HG02763 (cell line): ENCODE results near the gene PAX5.

Experiments
- ATAC-seq: cut with Tn5 transposase; IDR thresholded peaks from one replicate; pipeline ENCODE4 v1.9.1; 2021; ENCODE audit warnings: mild to moderate bottlenecking, moderate library complexity; ENCODE audit not compliant: unreplicated experiment

The PAX5 gene

DNA sequence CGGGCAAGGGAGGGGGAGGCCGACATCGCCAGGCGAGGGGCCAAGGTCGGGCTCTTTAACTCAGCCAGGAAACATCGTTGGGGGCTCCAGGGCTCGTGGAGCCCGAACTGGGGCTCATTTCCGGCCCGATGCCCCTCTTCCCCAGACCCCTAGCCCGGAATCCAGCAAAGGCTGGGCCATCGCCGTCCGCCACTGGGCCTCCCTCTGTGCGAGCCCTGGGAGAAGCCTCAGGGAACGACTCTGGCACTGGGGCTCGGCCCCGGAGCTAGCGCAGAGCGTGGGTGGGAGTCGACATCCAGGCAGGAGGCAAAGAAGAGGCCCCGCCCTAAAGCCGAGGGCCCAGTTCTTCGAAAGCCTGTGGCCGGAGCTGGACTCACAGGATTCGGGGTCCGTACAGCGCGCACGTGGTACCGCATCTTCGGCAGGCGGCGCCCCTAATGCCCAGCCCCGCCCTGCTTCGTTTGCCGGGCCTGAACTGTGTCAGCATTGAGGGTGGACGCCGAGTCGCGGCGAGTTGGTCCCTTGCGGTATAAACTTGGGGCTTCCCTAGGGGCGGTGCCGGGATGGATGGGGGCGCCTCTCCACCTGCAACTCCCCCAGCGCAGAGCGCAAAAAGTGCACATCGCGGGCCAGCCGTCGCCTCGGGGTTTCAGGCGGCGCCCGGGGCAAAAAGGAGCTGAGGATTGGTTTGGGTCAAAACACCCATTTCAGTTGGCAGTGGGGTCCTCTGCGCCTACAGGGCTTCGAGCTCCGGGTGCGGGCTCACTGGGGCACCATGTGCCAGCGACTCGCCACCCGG lies 3.6 kb upstream of the PAX5 start:
- no peak for ATAC-seq

DNA sequence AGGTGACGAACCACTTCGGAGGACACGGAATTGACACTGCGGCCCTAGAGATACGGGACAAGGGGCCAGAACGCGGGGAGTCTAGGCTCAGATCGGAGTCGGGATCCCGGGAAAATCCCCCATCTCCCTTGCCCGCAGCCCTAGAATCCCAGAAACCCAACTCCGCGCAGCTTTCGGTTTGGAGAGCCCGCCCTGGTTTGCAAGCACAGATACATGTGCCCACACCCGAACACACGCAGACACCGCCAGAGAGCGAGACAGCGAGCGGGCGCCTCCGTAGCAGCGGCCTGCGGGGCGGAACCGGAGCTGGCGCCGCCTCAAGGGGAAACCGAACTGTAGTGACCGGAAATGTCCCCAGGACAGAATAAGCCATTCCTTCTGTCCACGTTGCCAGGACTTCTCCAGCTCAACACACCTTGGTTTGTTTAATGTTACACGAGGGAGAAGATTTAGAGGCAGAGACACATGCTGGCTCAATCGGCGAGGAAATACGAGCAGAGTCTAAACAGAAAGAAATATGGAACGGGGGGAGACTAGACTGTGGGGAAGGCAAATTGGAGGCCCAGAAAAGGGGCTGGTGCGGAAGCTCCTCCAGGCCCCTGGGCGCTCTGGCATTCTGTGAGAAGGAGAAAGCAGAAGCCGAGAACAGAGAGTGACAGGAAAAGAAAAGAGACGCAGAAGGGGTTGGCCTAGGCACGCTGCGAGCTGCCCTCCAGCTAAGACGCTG lies 2.9 kb upstream of the PAX5 start:
- peak; percentile 24 for ATAC-seq

DNA sequence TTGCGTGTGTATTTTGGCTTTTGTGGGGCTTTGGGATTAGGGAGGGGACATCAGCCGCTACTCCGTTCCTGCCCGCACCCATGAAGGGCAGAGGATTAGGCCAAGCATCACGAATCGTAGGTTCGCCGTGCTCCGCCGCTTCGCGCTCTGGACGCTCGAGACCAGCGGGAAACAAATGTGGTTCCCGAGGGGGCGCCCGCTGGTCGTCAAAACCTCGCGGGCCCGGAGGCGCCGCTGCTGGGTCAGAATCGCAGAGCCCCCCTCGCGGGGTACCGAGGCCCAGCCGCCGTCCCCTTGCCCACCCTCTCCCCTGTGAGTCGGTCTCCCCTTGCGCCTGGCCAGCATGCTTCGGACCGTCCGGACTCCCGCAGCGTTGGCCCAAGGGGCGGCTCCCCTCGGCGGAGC lies 2.3 kb upstream of the PAX5 start:
- ATAC-seq, result no peak

DNA sequence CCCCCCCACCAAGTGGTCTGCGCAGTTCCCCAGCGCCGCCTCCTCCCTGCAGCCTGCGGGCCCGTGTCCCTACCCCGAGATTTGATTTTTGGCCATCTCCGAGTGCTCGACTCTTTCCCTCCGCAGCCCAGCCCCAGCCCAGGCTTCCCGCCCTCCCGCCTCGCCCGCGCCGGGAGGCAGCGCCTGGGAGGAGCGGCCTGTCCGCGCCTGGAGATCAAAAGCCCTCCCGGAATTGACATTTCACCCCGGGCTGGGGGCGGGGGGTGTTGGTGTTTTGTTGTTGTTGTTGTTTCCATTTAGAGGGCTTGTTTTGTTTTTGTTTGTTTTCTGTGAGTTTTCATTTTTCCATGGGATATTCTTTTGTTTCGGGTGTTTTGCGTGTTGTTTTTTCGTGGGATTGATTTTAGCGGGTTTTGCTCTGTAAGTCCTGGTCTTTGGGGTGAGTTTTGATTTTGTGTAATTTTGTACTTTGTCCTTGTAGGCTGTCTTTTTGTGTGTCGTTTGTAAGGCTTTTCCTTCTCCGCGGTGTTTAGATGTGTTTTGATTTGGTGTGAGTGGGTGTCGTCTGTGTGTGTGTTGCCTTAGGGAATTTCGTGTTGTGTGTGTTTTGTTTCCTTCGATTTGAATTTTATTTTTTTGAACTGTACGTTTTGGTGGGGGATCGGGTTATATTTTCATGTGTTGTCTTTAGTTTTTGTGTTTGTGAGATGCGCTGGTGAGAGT lies 1.7 kb upstream of the PAX5 start:
- ATAC-seq, result no peak

DNA sequence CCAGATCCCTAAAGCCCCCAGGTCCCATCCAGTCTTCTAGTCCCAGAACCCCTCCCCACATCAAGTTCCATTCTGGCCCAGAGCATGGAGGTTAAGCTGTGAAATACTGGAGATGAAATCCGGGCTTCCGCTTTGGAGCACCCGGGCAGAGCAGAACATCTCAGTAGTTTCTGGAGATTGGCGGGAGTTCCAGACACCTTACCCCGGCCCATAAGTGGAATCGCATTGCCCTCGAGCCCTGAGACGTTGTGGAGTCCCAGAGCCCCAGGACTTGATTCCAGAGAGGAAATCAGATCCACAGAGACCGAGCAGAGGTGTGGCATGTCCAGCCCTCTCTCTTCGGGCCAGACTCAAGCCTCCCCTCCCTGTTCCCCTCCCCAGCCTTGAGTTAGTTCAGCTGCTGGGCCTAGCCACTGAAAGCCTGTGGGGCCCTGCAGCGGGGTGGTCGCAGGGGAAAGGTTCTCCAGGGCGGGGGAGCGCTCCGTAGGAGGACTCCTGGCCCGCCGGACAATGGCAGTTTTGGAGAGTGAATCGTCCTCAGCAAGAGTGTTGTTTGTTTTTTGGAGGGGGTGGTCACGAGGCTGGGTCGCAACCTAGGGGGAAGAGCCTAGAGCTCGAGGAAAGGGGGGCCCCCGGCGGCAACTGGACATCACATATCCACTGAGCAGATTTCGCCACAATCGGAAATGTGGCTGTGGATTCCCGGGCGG lies 1.0 kb upstream of the PAX5 start:
- ATAC-seq, result no peak

DNA sequence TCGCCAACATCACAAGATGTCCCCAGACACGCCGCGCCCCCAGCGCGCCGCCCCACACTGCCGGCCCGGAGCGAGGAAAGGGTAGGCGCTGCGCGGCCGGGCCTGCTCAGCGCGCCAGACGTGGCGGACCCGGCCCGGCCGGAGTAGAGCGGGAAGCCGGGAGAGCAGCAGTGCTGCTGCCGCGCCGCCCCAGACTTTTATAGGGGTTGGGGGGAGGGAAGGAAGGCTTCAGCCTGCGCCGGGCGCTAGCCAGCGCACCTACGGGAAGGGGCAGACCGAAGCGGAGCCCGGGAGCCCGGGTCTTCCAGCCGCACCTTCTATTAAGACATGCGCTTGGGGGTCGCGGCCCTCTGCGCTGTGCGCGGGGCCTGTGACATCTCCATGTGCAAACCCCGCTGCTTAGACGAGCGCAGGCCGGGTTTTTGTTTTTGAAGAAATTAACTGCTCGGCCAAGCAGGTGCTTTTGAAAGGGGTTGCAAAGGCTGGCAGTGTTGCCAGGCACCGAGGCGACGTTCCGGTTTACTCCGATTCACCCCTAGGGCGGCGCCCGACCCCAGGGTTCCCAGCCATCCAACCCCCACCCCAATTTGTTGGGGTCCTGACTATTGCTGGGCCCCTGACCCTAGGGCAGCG lies 353 bp upstream of the PAX5 start:
- peak; percentile 25 for ATAC-seq

DNA sequence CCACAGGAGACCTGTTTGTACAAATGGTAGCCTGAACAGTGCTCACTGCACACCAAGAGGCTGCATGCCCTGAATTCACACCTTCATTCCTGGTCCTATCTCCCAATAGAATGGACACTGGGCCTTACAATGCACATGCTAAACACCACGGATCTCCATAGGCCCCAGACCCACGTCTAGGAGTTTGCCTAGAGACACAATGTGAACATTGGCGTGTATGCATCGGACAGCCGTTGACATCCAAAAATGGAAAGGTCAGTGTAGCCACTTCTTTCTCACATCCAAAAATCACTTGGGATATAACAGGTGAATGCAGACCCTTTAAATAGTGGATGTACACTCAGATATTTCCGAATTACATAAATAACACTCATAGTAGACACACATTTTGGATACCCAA lies 927 bp downstream of the PAX5 start:
- no peak for ATAC-seq

DNA sequence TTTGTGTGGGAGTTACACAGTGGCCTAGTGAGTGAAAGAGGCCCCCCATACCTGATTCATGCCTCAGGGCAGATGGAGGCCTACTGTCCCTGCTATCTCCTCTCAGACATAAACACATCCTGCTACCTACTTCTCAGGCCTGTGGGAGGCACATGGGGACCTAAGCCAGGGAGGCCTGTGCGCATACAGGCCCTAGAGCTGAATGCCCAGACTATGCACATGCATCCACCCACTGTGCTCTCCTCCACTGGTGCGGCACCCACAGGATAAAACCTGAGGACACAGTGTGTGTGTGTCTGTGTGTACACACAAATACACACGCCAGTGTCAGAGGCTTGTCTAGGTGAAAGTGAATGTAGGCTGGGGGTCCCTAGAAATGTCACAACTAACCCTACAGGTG lies 1.4 kb downstream of the PAX5 start:
- ATAC-seq, result no peak

DNA sequence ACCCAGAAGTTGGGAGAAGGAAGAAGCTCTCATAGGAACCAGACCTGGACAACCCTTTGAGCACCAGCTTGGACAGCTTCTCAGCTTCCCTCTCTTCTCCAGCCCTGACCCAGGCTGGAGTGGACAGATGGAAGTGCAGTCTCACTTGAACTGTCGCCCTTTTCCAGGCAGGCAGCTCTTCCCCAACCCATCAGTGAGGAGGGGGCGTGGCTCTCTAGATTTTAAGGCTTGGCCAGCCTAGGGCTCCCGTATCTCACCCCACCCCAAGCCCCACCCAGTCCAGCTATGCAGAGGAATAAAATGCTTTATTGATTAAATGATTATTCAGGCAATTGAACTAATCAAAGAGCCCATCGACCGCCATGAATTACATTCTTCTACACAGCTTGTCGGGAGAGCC lies 2.2 kb downstream of the PAX5 start:
- no peak for ATAC-seq

DNA sequence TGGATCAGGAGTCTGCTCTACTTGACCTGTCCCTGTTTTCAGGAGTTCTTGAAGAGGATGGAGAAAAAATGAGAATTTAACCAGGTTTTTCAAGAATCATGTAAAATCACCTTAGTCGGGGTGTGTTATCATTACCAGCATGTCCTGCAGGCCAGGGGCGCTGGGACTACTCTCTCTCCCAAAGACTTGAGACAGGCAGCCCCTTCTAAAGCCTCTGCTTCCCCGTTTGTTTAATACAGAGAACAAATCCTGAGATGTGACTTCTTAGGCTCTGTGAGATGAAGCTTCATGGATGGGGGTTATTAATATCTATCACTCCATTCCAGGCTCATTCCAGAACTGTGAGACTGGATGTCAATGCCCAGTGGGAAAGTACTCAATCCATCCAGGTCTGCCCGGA lies 3.0 kb downstream of the PAX5 start:
- no peak for ATAC-seq

DNA sequence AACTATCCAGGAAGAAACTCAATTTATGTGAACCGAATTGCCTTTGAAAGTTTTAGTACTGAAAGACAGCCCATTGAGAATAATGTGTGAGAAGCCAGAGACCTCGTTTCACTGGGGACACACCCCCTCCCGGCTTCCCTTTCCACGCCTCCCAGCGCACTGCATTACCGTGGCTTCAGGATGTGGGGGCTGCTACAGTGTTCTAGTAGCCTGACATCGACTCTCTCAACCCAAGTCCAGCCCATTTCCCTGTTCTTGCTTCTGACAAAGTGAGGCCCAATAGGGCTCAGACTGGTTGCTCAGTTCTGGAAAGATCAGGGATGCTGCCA lies 3.5 kb downstream of the PAX5 start:
- ATAC-seq, result no peak

DNA sequence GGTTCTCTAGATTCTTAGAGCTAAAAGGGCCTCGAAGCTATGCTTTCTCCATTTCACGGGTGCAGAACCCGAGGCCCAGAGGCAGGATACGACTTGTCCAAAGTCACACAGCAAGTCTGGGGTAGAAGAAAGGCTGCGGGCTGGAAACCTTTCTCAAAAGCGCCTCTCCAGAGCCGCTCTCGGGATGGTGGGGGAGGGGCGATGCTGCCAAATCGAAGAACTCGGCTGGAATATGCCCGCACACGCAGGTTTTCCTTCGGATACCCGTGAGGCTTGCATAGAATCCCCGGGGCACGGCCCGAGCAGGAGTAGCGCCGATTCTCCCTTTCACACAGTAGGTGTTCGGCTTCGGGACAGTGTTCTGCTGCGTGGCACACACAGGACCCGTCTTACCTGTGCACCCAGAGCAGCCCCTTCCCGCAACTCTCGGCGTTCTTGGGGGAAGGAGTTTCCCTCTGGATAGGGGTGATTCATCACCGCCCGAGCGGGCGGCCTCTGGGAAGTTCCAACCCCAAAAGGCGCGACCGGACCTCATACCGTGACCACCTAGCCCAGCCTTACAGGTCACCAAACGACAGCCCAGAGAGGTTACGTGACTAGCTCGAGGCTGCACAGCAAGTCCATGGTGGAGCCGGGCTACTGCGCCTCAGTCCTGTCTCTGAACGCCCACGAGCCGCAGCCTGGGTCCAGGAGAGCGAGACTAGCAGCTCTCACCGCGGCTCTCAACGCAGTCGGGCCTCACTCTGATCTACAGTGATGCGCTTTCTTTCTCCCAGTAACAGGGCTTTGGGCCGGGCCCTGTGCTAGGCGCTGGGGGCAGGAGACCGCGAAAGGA lies 4.1 kb downstream of the PAX5 start:
- no peak for ATAC-seq

DNA sequence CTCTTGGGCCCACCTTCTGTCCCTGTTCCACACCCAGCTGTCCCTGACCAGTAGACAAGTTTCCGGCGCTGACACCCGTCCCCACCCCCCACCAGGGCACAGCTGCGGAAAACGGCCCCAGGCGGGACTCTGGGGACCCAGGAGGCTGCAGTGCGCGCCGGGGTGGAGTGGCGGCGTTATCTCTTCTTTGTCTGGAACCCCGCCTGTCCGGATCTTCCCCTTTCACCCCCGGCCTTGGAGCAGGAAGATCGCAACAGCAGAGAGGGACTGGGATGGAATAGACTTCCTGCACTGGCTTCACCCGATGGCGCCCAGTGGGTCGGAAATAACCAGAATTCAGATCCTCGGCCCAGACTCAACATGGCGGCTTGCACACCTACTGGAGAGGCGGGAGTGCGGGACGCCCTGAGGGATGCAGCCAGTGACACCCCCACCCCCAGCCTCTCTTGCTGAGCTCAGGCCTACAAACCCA lies 4.7 kb downstream of the PAX5 start:
- no peak for ATAC-seq

DNA sequence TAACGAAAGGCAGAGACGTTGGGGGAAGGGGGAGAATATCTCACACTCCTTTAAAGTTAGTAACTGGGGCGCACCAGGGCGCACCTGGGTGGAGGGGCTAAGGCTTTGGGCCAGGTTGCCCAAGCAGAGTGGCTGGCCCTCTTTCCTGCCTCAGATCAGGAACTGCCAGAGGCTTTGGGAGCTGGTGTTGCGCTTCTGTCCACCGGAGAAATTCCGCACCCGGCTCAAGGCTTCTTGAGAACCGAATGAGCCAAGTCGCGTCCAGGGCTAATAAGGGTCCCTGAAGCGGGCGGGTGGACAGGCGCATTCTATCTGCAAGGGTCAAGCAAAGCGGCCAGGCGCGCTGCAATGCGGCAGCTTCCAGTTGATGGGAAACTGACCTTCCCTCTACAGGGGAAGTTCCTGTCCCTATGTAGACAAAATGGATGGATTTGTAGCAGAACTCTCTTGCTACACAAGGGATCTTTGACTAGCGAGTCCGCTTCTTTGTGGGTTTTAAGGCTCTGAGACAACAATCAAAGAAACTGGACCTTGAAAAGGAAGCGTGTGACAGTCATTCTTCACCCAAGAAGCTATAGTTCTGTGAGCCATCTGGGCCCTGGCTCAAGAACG lies 5.5 kb downstream of the PAX5 start:
- no peak for ATAC-seq

DNA sequence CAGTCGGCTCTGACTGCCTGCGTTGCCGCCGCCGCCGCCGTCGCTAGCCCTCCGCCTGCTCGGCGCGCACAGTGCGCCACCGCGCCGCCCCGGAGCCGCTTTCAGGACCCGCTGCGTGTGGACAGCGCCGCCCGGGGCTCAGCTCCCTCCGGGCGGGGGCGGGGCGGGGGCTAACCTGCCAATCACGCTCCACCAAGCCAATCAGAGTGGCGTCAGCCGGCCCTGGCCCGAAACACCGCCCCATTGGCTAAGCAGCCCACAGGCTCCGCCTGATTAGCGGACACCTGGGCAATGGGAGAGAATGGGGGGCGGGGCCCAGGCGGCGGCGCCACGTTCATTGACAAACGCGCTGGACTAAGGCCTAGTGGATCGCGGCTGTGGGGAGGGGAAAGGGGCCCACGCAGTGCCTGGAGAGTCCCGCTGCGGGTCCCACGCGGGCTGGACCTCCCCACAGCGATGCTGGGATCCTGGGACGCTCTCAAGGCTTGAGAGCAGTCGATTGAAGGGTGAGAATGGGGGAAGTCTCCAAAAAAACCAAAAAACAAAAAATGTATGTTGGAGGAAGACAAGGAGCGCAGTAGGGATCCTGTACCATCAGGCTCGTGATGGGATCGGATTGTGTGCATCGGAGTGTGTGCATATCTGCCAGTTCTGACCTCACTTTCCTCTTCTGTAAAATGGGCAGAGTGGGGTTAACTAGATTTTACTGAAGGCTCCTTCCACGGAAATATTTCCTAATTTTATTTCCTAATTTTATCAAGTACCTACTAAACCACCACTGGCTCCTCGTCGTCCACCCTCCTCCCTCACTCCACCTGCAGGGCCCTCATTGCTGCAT lies 6.3 kb downstream of the PAX5 start:
- peak; percentile 77 for ATAC-seq

DNA sequence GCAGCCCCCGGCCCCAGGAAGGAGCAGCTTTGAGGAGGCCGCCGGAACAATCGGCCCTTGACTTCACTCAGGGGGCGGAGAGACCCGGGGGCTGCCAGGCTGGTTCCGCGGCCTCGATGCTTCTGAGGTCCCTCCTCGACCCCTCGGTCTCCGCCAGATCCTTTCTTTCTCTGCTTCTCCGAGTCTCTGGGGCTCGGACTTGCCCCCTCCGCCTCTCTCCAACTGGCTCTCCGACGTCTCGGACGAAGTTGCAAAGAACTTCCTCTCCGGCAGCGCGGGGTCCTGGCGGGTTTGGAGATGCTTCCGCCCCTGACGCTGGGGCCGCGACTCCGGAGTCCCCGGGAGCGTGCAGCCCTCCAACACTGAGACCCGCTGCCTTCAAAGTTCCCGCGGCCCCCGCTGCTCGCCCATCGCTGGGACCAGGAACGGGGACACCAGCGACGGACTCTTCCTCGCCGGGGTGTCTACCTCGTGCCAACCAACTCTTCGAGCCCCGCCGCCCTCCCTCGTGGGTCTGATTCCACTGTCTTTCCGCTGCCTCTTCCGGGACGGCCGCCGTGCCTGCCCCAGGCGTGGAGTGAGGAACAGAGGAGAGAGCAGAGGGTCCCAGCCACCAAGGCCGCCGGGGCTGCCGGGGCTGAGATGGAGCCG lies 7.0 kb downstream of the PAX5 start:
- ATAC-seq, result no peak

DNA sequence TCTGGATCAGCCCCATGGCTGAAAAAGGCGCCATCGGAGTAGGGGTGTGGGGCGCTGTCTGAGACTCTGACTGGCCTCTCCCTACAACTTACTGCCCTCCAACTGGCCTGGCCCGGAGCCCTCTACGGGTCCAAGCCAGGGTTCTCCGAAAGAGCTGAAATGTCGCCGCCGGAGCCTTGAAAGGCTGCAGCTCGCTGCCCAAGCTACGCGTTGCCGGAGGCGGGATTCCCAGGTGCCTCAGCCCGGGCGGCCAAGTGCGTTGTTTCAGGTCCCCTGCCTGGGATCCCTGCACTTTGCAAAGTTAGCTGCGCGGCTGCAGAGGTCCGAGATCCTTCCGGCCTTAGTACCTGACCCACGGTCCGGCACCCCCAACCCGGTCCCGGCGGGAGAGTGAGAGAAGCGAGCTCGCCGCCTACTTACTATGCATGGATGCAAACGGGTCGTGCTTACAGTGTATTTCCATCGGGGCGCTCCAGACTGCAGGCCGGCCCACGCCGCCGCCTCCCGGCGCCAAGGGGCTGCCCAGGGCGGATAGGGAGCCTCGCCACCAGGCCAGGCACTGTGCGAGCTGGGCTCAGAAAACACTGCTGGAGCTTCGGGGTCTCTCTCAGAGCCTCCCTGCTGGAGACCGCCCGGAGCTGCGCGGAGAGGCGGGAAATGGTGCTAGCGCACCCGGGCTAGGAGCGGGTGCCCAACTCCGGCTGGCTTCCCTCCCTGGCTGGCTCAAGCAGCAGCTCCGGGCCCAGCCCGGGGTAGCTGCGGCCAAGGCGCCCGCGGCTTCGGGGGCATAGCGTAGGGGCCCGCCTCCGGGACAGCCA lies 7.7 kb downstream of the PAX5 start:
- no peak for ATAC-seq

DNA sequence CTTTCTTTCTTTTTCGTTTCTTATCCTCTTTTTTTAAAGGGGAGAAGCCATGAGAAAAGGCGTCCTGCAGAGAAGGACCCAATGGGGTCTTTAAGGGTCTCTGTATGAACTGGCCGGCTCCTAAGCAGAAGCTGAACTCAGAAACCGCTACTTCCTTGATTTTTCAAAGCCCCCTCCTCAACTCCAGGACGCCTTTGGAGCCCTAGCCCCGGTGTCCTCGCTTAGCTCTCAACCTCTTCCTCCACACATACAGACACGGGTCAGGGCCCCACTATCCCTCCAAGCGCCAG lies 8.3 kb downstream of the PAX5 start:
- no peak for ATAC-seq
